T-helper 17 cell (primary cell): ENCODE measurements around the gene CCL28. TPM values are rescaled to one million over a fixed set of nuclear protein-coding genes. Genes with fewer than 3 reads are reported as not detected.
"Not testable (repeated sequence)": the region's sequence is repeated elsewhere in the genome, so short reads cannot be mapped to it uniquely, and the experiment has no call there.

ENCODE experiments used
- ATAC-seq: fragments of 150-1000 bp; cut with Tn5 transposase; 2 replicates; pipeline ENCODE4 v1.10.0; 2021; ENCODE audit warnings: mild to moderate bottlenecking, moderate library complexity
- DNase-seq, 3 donors: peaks; one replicate each; pipeline versions ENCODE4 v3.0.0 to v3.0.0-alpha.2; 2020 to 2021
- H3K9me3 ChIP-seq: one replicate; pipeline ENCODE4 v1.7.0; 2013; ENCODE audit warnings: low read length, mild to moderate bottlenecking; ENCODE audit not compliant: control insufficient read depth, poor library complexity, severe bottlenecking
- H3K27ac Mint-ChIP-seq: one replicate; pipeline ENCODE4 v1.8.0; 2022; ENCODE audit warnings: mild to moderate bottlenecking, moderate library complexity, mixed read lengths
- H3K27me3 Mint-ChIP-seq: one replicate; pipeline ENCODE4 v1.8.0; 2022; ENCODE audit warnings: mixed read lengths
- H3K36me3 Mint-ChIP-seq: one replicate; pipeline ENCODE4 v1.8.0; 2022; ENCODE audit warnings: low read depth, mixed read lengths
- H3K4me1 Mint-ChIP-seq: one replicate; pipeline ENCODE4 v1.8.0; 2022; ENCODE audit warnings: mild to moderate bottlenecking, mixed read lengths
- H3K4me3 Mint-ChIP-seq: one replicate; pipeline ENCODE4 v1.8.0; 2022; ENCODE audit warnings: mild to moderate bottlenecking, moderate library complexity, mixed read lengths
- total RNA-seq, 4 donors: library from RNA in 2 of 4; stranded (reverse) in 2 of 4; gene quantifications; one replicate each; pipeline ENCODE4 v1.2.3 and lab custom pipeline; 2022 to 2026

CCL28 gene, protein sequence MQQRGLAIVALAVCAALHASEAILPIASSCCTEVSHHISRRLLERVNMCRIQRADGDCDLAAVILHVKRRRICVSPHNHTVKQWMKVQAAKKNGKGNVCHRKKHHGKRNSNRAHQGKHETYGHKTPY
- total RNA-seq (10 to 100 TPM; 10.6 to 14.9 TPM), total RNA-seq (lab: John Stamatoyannopoulos, UW) (10.6 to 13.9 reads per million in 2 donors)

DNA sequence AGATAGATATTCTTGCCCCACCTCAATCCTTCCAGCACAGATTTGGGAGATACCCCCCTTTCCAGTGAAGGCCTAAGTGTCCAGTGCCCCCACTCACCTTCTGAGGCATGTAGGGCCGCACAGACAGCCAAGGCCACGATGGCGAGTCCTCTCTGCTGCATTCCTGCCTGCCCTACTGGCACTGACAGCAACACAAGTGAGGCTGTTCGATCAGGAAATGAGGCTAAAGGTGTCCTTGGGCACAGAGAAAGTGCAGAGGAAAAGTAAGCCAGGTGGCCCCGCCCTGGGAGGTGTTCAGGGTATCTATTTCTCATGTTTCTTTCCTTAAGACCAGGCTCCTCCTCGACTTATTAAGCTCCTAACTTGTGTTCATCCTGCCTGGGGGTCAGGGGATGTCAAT lies at the start of gene CCL28:
Gene CCL28, minus strand, starts transcription at position 236 of the 400 bp plus-strand sequence. Its CDS starts 75 bp downstream, at position 161.
- ATAC-seq (no peak), DNase-seq (no peak)
- Mint-ChIP-seq H3K27me3 (peaks cover 13% of the 10 kb centered on the region), H3K27ac (no peak within 1 kb of the TSS), H3K4me1 (no peaks in the 10 kb centered on the region), H3K4me3 (no peak within 1 kb of the TSS), H3K36me3 (no peaks in the 10 kb centered on the region)
- H3K9me3 ChIP-seq: no peaks in the 10 kb centered on the region

DNA sequence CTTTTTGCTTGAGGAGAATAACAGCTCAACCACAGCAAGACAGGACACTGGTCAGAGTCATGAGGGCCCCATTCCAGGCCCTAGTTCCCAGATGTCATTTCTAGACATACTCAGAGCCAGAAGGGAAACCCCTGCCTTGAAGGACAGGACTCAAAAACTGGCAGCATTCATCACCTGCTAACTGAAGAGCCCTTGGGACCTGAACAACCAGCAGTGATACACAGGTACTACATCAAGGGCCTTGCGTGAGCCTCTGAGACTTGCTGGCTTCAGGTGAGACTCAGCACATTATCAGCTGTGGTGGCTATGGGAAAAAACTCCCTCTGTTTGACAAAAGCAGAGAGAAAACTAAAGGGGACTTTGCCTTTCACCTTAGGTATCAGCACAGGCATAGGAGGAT lies 48.9 kb upstream of the CCL28 start:
- H3K27me3 Mint-ChIP-seq: no peaks in the 10 kb centered on the region
- H3K36me3 Mint-ChIP-seq: no peaks in the 10 kb centered on the region
- ATAC-seq (no peak), DNase-seq (no peak)
- H3K9me3 ChIP-seq: no peaks in the 10 kb centered on the region
- no peak overlapping the region for H3K4me3 Mint-ChIP-seq
- H3K27ac Mint-ChIP-seq: no peak overlapping the region
- no peaks in the 10 kb centered on the region for H3K4me1 Mint-ChIP-seq

DNA sequence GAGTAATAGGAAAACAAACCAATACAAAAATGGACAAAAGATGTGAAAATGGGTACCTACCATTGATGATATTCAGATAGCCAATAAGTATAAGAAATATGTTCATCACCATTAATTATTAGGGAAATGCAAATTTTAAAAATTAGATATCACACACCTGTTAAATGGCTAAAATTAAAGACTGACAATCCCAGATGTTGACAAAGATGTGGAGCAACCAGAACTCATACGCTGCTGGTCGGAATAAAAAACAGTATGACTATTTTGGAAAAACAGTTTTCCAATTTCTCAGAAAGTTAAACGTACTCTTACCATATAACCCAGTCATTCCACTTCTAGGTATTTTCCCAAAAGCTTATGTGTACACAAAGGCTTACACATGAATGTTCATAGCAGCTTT lies 44.4 kb upstream of the CCL28 start:
- no peak overlapping the region for H3K27ac Mint-ChIP-seq
- DNase-seq (no peak), ATAC-seq (no peak)
- H3K36me3 Mint-ChIP-seq: peaks cover 2% of the 10 kb centered on the region
- H3K27me3 Mint-ChIP-seq: no peaks in the 10 kb centered on the region
- H3K4me3 Mint-ChIP-seq: no peak overlapping the region
- no peaks in the 10 kb centered on the region for H3K9me3 ChIP-seq
- H3K4me1 Mint-ChIP-seq: no peaks in the 10 kb centered on the region

DNA sequence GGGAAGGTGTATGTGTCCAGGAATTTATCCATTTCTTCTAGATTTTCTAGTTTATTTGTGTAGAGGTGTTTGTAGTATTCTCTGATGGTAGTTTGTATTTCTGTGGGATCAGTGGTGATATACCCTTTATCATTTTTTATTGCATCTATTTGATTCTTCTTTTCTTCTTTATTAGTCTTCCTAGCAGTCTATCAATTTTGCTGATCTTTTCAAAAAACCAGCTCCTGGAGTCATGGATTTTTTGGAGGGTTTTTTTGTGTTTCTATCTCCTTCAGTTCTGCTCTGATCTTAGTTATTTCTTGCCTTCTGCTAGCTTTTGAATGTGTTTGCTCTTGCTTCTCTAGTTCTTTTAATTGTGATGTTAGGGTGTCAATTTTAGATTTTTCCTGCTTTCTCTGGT lies 29.4 kb upstream of the CCL28 start:
- not testable (repeated sequence) for H3K36me3 Mint-ChIP-seq, H3K27ac Mint-ChIP-seq, H3K4me1 Mint-ChIP-seq, ATAC-seq, H3K9me3 ChIP-seq, H3K4me3 Mint-ChIP-seq, DNase-seq, H3K27me3 Mint-ChIP-seq

DNA sequence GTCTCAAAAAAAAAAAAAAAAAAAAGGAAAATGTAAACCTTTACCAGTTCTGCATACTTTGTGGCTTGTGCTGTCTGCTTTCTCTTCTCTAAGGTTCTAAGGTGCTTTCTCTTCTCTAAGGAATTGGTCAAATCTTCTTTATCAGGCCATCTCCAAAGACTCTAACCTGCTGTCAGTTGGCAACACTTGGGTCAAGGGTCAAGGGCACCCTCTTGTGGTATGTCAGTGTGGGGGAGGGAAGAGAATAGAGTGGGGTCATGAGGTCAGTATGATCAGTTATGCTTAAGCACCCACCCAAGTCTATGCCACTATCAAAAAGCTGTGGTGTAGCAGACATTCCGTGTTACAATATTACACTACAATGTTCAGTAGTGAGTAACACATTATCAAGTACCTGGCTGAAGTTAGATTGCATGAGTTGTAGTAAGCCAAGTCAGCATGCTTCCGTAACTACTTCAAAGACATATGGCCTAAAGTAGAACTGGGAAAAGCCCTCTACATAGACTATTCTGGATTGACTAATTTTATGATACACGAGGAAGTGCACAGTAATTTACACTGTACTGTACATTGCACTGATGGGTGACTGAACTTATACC lies 25.0 kb upstream of the CCL28 start:
- DNase-seq (no peak), ATAC-seq (no peak)
- Mint-ChIP-seq H3K27ac (no peak overlapping the region), H3K4me3 (no peak overlapping the region), H3K27me3 (no peaks in the 10 kb centered on the region), H3K4me1 (no peaks in the 10 kb centered on the region), H3K36me3 (no peaks in the 10 kb centered on the region)
- no peaks in the 10 kb centered on the region for H3K9me3 ChIP-seq

DNA sequence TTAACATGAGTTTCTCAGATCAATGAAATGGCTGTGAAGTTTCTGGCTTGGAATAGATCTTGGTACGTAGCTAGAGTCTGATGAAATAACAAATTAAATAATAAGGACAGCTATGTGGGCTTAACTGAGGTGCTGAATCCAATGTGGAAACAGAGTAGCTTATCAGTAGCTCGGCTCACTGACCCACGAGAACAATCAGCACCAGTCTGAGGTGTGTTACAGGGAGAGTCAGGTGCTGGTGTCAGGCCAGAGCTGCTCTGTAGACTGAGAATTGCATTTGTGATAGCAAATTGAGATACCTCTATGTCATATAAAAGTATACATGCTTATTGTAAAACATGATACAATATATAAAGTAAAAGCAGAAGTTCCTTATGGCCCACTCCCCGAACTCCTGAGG lies 21.2 kb upstream of the CCL28 start:
- DNase-seq: no peak
- Mint-ChIP-seq H3K27me3 (no peaks in the 10 kb centered on the region), H3K27ac (no peak overlapping the region), H3K4me1 (no peaks in the 10 kb centered on the region), H3K36me3 (no peaks in the 10 kb centered on the region), H3K4me3 (no peak overlapping the region)
- H3K9me3 ChIP-seq: no peaks in the 10 kb centered on the region
- ATAC-seq: no peak

DNA sequence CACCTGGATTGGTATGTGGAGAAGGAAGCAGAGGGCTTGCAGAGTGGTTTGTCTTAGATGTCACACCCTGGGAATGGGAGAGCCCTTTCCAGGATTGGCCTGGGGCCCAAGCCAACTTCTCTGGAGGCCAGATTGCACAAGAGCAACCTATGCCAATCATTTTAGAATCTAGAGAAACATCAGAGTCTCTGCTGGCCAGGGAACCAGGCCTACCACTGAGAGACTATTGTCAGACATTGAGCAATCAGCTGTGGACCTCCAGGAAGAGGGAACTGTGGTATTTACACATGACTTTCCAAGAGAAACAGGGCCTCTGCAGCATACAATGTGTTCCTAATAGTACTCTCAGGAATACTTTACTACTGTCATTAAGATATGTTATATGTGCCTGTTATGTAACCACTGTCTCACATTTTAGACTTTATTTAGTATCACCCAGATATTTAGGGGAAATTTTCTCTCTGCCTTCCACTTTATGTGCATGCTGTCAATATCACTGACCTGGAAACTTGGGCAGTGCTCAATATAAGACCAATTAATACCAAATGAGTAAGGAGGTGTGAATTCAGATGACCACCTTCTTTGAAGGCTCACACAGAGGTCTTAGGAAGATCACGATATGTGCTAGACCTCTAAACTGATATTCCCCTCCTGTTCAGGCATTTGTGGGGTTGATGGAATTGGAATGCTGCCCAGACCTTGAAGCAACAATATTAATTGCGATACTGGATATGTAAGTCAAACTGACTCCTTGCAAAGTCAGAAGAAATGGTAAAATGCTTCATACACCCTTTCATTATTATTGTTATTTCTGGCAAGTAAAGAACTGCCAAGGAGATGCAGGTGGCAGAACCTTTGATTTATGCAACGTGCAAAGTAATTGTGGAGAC lies 20.5 kb upstream of the CCL28 start:
- DNase-seq (no peak), ATAC-seq (no peak)
- no peaks in the 10 kb centered on the region for H3K4me1 Mint-ChIP-seq
- no peak overlapping the region for H3K4me3 Mint-ChIP-seq
- no peak overlapping the region for H3K27ac Mint-ChIP-seq
- H3K27me3 Mint-ChIP-seq: no peaks in the 10 kb centered on the region
- H3K9me3 ChIP-seq: no peaks in the 10 kb centered on the region
- no peaks in the 10 kb centered on the region for H3K36me3 Mint-ChIP-seq

DNA sequence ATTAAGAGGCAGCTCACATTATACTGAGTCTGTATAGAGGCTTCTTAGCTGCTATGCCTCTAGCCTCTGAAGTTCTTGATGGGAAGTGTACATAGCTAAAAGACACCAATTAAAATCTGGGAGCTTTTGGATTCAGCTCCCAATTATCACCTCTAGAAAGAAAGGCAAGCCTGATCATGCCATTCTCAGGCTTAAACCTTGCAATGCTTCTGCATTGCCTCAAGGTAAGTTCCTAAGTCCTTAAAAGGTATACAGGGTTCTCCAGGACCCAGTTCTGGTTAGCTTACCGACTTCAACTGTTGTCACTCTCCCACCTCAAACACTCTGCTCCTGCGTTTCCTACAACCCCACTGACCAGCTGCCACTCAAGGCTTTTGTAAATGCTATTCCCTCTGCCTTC lies 17.5 kb upstream of the CCL28 start:
- no peaks in the 10 kb centered on the region for H3K27me3 Mint-ChIP-seq
- no peaks in the 10 kb centered on the region for H3K36me3 Mint-ChIP-seq
- ATAC-seq: no peak
- no peak overlapping the region for H3K27ac Mint-ChIP-seq
- H3K4me3 Mint-ChIP-seq: no peak overlapping the region
- DNase-seq: no peak
- H3K9me3 ChIP-seq: no peaks in the 10 kb centered on the region
- H3K4me1 Mint-ChIP-seq: no peaks in the 10 kb centered on the region

DNA sequence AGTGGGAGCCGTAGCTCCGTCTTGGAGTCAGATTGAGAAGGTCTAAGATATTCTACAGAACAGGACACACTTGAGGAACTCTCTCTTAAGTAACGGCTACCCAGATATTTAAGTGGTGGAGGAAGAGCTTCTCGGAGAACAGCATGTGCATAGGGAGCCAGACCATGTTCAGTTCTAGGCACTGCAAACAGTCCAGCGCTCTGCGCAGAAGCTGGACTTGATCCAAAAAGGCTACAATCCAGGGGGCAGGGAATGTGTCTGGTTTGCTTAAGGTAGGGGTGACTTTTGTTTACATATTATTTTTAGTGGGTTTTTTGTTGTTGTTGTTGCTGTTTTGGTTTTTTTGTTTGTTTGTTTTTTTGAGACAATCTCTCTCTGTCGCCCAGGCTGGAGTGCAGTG lies 16.8 kb upstream of the CCL28 start:
- no peak for DNase-seq
- no peak overlapping the region for H3K27ac Mint-ChIP-seq
- no peaks in the 10 kb centered on the region for H3K9me3 ChIP-seq
- no peaks in the 10 kb centered on the region for H3K27me3 Mint-ChIP-seq
- no peaks in the 10 kb centered on the region for H3K4me1 Mint-ChIP-seq
- no peak overlapping the region for H3K4me3 Mint-ChIP-seq
- no peaks in the 10 kb centered on the region for H3K36me3 Mint-ChIP-seq
- ATAC-seq: no peak

DNA sequence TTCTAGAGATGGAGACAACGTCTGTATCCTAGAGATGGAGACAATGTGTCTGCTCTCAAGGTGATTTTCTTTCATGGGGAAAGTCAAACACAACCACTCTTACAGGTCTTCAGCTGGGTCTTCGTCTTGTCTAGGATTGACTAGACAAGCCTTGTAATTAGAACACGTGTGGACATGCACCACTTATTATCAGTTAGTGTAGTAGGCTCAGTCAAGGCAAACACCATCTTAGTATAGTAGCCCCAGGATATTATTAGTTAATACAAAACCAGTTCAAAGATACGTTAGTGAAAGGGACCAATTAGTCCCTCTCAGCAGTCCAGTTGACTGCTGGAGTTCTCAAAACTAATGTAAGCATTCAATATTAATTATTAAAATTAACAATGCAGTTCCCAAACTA lies 15.1 kb upstream of the CCL28 start:
- H3K9me3 ChIP-seq: no peaks in the 10 kb centered on the region
- DNase-seq (no peak), ATAC-seq (no peak)
- no peak overlapping the region for H3K4me3 Mint-ChIP-seq
- H3K27me3 Mint-ChIP-seq: no peaks in the 10 kb centered on the region
- H3K4me1 Mint-ChIP-seq: no peaks in the 10 kb centered on the region
- H3K27ac Mint-ChIP-seq: no peak overlapping the region
- no peaks in the 10 kb centered on the region for H3K36me3 Mint-ChIP-seq

DNA sequence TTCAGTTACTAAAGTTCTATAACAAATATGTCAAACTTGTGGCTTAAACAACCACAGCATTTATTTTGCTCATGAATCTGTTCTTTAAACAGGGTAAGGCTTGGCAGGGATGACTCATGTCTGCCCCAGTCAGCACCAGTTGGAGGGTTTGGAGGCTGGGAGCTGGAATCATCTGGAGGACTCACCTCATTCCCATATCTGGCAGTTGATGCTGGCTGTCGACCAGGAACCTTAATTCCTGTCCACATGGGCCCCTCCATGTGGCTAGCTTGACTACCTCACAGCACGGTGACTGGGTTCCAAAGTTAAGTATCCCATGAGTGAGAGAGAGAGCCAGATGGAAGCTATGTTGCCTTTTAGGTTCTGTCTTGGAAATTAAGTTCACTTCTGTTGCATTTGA lies 13.8 kb upstream of the CCL28 start:
- DNase-seq: no peak
- Mint-ChIP-seq H3K27ac (no peak overlapping the region), H3K36me3 (peaks cover 2% of the 10 kb centered on the region), H3K27me3 (peaks cover 5% of the 10 kb centered on the region), H3K4me3 (no peak overlapping the region), H3K4me1 (no peaks in the 10 kb centered on the region)
- no peaks in the 10 kb centered on the region for H3K9me3 ChIP-seq
- no peak for ATAC-seq

DNA sequence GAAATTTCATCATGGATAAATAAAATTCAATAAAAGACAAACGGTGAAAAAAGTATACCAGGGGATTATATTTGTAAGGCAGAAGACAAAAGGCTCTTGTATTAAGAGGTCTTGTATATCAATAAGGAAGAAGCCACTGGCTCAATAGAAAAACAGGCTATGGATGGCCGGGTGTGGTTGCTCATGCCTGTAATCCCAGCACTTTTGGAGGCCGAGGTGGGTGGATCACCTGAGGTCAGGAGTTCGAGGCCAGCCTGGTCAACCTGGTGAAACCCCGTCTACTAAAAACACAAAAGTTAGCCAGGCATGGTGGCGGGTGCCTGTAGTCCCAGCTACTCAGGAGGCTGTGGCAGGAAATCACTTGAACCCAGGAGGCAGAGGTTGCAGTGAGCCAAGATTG lies 10.9 kb upstream of the CCL28 start:
- not testable (repeated sequence) for H3K27me3 Mint-ChIP-seq, H3K4me3 Mint-ChIP-seq, H3K27ac Mint-ChIP-seq, H3K9me3 ChIP-seq, H3K4me1 Mint-ChIP-seq, ATAC-seq, H3K36me3 Mint-ChIP-seq, DNase-seq

DNA sequence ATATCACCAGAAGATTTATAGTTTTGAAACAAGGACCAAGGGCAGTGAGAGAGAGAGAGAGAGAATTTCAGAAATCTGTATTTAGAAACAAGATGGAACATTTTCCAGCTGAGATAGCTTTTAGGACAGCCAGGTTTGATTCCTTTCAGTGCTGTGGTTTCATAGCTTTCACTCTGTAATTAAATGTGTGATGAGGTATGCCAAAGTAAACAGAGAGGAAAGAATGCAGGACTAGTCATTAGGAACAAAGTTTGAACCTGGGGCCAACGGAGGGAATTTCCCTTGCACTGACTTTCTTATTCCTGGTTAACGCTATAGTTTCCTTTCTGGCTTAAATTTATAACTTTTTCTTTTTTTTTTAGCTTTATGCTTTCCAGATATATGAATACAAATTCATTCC lies 10.0 kb upstream of the CCL28 start:
- no peak overlapping the region for H3K4me3 Mint-ChIP-seq
- no peak overlapping the region for H3K27ac Mint-ChIP-seq
- no peaks in the 10 kb centered on the region for H3K4me1 Mint-ChIP-seq
- no peaks in the 10 kb centered on the region for H3K9me3 ChIP-seq
- H3K27me3 Mint-ChIP-seq: peaks cover 7% of the 10 kb centered on the region
- peaks cover 2% of the 10 kb centered on the region for H3K36me3 Mint-ChIP-seq
- no peak for DNase-seq
- ATAC-seq: no peak
